Fibroblast of lung (primary cell): ENCODE measurements around the gene MBD6. TPM values are rescaled to one million over a fixed set of nuclear protein-coding genes. Genes with fewer than 3 reads are reported as not detected.
A peak's percentile ranks its signal among the peaks of the same experiment; 100 is the strongest.

Experiments used
- DNase-seq, 2 donors: peaks; one replicate each; pipeline versions ENCODE4 v3.0.0 to v3.0.0-alpha.2; 2010; ENCODE audit warnings: low read depth in 2 of 2
- H2AFZ ChIP-seq: 2 replicates; pipeline ENCODE4 v1.5.1; 2012; ENCODE audit warnings: low read length, control low read depth, inconsistent platforms
- H3K27ac ChIP-seq: 2 replicates; pipeline ENCODE4 v1.5.1; 2011; ENCODE audit warnings: low read length, control low read depth; ENCODE audit not compliant: insufficient read depth
- H3K27me3 ChIP-seq: 2 replicates; pipeline ENCODE4 v1.5.1; 2011; ENCODE audit warnings: mild to moderate bottlenecking, low read length; ENCODE audit not compliant: control insufficient read depth, insufficient read depth
- H3K36me3 ChIP-seq: 2 replicates; pipeline ENCODE4 v1.5.1; 2011; ENCODE audit warnings: low read length; ENCODE audit not compliant: control insufficient read depth, insufficient read depth
- H3K4me1 ChIP-seq: 2 replicates; pipeline ENCODE4 v1.5.1; 2011; ENCODE audit warnings: low read length; ENCODE audit not compliant: control insufficient read depth, insufficient read depth; ENCODE audit errors: extremely low read depth
- H3K4me2 ChIP-seq: 2 replicates; pipeline ENCODE4 v1.5.1; 2011; ENCODE audit warnings: low read length, control low read depth; ENCODE audit not compliant: insufficient read depth; ENCODE audit errors: extremely low read depth
- H3K4me3 ChIP-seq, 4 experiments: fragments of 200-600 bp in 1 of 4; sonication (generic) in 1 of 4; replicated peaks in 1 of 4; 2 replicates each; pipeline ENCODE4 v1.5.1; 2011 to 2016; ENCODE audit warnings: low read length in 4 of 4, low read depth in 3 of 4, mild to moderate bottlenecking in 3 of 4, control low read depth in 2 of 4, inconsistent platforms in 1 of 4, mixed read lengths in 1 of 4; ENCODE audit not compliant: insufficient read depth in 1 of 4; ENCODE audit errors: control extremely low read depth in 1 of 4
- H3K79me2 ChIP-seq: 2 replicates; pipeline ENCODE4 v1.5.1; 2012; ENCODE audit warnings: mild to moderate bottlenecking, low read length, inconsistent platforms; ENCODE audit not compliant: control insufficient read depth, insufficient read depth
- H3K9ac ChIP-seq: 2 replicates; pipeline ENCODE4 v1.5.1; 2011; ENCODE audit warnings: mild to moderate bottlenecking, low read length, control low read depth; ENCODE audit not compliant: insufficient read depth
- H3K9me3 ChIP-seq: 2 replicates; pipeline ENCODE4 v1.5.1; 2012; ENCODE audit warnings: low read depth, low read length; ENCODE audit not compliant: control insufficient read depth, insufficient read depth
- H4K20me1 ChIP-seq: 2 replicates; pipeline ENCODE4 v1.5.1; 2011; ENCODE audit warnings: low read length; ENCODE audit not compliant: control insufficient read depth, insufficient read depth; ENCODE audit errors: extremely low read depth
- CTCF ChIP-seq, 2 donors: IDR thresholded peaks in 1 of 2; conservative IDR thresholded peaks in 1 of 2; 1 replicate in 1 of 2; 2 replicates in 1 of 2; pipeline ENCODE4 v1.5.1; 2011 to 2012; ENCODE audit warnings: low read length in 2 of 2, control low read depth in 1 of 2, inconsistent platforms in 1 of 2, low read depth in 1 of 2, mild to moderate bottlenecking in 1 of 2
- EZH2 ChIP-seq: IDR thresholded peaks from 2 replicates; pipeline ENCODE4 v1.5.1; 2012; ENCODE audit warnings: low read length, control low read depth, mild to moderate bottlenecking; ENCODE audit errors: missing control alignments
- polyA plus RNA-seq, 2 donors: library from polyadenylated mRNA; depleted of rRNA in 1 of 2; stranded (reverse) in 1 of 2; unstranded in 1 of 2; fragments of >200 nt; gene quantifications; 2 replicates each; pipeline ENCODE4 v1.2.1, GENCODE V29; 2011 to 2012; ENCODE audit warnings: missing spikeins in 1 of 2
- total RNA-seq: library from RNA; depleted of rRNA; stranded (reverse); fragments of >200 nt; gene quantifications from 2 replicates; pipeline ENCODE4 v1.2.1, GENCODE V29; 2014

MBD6 gene
- total and polyA plus RNA-seq, 2 donors (not counting 1 experiment from before 2014, with no cell fraction given): 3.0 to 7.1 TPM

GRCh38 chr12:57548013-57548315, 25.3 kb downstream of the MBD6 start:
- Histone ChIP-seq H3K27me3 (peaks cover 12% of the 10 kb centered on the region), H3K36me3 (peaks cover 1% of the 10 kb centered on the region), H4K20me1 (no peaks in the 10 kb centered on the region), H3K27ac (no peak overlapping the region), H3K9ac (no peak overlapping the region), H3K4me2 (no peak overlapping the region), H3K9me3 (no peaks in the 10 kb centered on the region), H3K79me2 (peaks cover 28% of the 10 kb centered on the region), H2AFZ (no peak overlapping the region), H3K4me1 (peaks cover 8% of the 10 kb centered on the region), H3K4me3 (no peak overlapping the region)
- no peak for DNase-seq
- TF ChIP-seq CTCF (conservative IDR thresholded peaks at IDR 0.05 in 1 of 2, IDR thresholded peaks at IDR 0.05 in 1 of 2; ENCODE audit: low read depth in 1 of 2, low read length in 2 of 2) (no peak), EZH2 (no peak)

- H4K20me1 ChIP-seq: no peaks in the 10 kb centered on the region
- peaks cover 9% of the 10 kb centered on the region for H3K4me1 ChIP-seq
- H2AFZ ChIP-seq: no peak overlapping the region
- no peak overlapping the region for H3K9ac ChIP-seq
- no peak overlapping the region for H3K4me2 ChIP-seq
- H3K79me2 ChIP-seq: peaks cover 27% of the 10 kb centered on the region
- peaks cover 16% of the 10 kb centered on the region for H3K27me3 ChIP-seq
- peaks cover 1% of the 10 kb centered on the region for H3K36me3 ChIP-seq
- no peak for TF ChIP-seq CTCF (conservative IDR thresholded peaks at IDR 0.05 in 1 of 2, IDR thresholded peaks at IDR 0.05 in 1 of 2; ENCODE audit: low read depth in 1 of 2, low read length in 2 of 2)
- TF ChIP-seq EZH2: no peak
- no peak overlapping the region for H3K27ac ChIP-seq
- no peak for DNase-seq
- no peak overlapping the region for H3K4me3 ChIP-seq
- H3K9me3 ChIP-seq: no peaks in the 10 kb centered on the region
These were observed 25.9 kb downstream of the MBD6 start for GRCh38 chr12:57548488-57548887.

GRCh38 chr12:57549203-57549908, 26.7 kb downstream of the MBD6 start:
- Histone ChIP-seq H4K20me1 (no peaks in the 10 kb centered on the region), H3K4me3 (peak overlapping the region in 2 of 4 experiments; percentile 29 to 64), H3K27ac (no peak overlapping the region), H3K9ac (no peak overlapping the region), H3K4me1 (peaks cover 9% of the 10 kb centered on the region), H3K79me2 (peaks cover 22% of the 10 kb centered on the region), H3K4me2 (no peak overlapping the region), H3K27me3 (peaks cover 16% of the 10 kb centered on the region), H3K36me3 (peaks cover 1% of the 10 kb centered on the region), H2AFZ (no peak overlapping the region), H3K9me3 (no peaks in the 10 kb centered on the region)
- no peak for DNase-seq
- TF ChIP-seq CTCF (conservative IDR thresholded peaks at IDR 0.05 in 1 of 2, IDR thresholded peaks at IDR 0.05 in 1 of 2; ENCODE audit: low read depth in 1 of 2, low read length in 2 of 2) (no peak), EZH2 (peak; percentile 61)
